CD14-positive monocyte (primary cell): Measurements from ENCODE around the gene TMEM243. TPM values are rescaled to one million over a fixed set of nuclear protein-coding genes. Genes with fewer than 3 reads are reported as not detected.
A peak's percentile ranks its signal among the peaks of the same experiment; 100 is the strongest.

Source experiments
- DNase-seq, 3 donors: peaks; one replicate each; pipeline ENCODE4 v3.0.0-alpha.2; 2011 to 2022
- H2AFZ ChIP-seq: 2 replicates; pipeline ENCODE4 v1.6.0; 2012; ENCODE audit warnings: mild to moderate bottlenecking, low read depth, low read length, inconsistent platforms; ENCODE audit not compliant: insufficient read depth, poor library complexity, severe bottlenecking
- H3K27ac ChIP-seq, 2 donors: 1 replicate in 1 of 2; 2 replicates in 1 of 2; pipeline ENCODE4 v1.5.1; 2012 to 2013; ENCODE audit warnings: low read length in 2 of 2, control low read depth in 1 of 2, inconsistent platforms in 1 of 2, low read depth in 1 of 2, mild to moderate bottlenecking in 1 of 2
- H3K27me3 ChIP-seq, 2 donors: one replicate each; pipeline versions ENCODE4 v1.6.0 to v1.6.1; 2011 to 2013; ENCODE audit warnings: low read length in 2 of 2; ENCODE audit not compliant: control insufficient read depth in 2 of 2, insufficient read depth in 2 of 2
- H3K36me3 ChIP-seq, 2 donors: replicated peaks in 1 of 2; 1 replicate in 1 of 2; 2 replicates in 1 of 2; pipeline versions ENCODE4 v1.5.1 to v1.6.1; 2012 to 2013; ENCODE audit warnings: low read length in 2 of 2, control low read depth in 1 of 2, inconsistent platforms in 1 of 2, mild to moderate bottlenecking in 1 of 2; ENCODE audit not compliant: insufficient read depth in 2 of 2, control insufficient read depth in 1 of 2
- H3K4me1 ChIP-seq, 2 donors: 1 replicate in 1 of 2; 2 replicates in 1 of 2; pipeline versions ENCODE4 v1.5.1 to v1.6.1; 2012 to 2013; ENCODE audit warnings: low read length in 2 of 2, control low read depth in 1 of 2, inconsistent platforms in 1 of 2, mild to moderate bottlenecking in 1 of 2, moderate library complexity in 1 of 2; ENCODE audit not compliant: insufficient read depth in 2 of 2, control insufficient read depth in 1 of 2
- H3K4me2 ChIP-seq: replicated peaks from 2 replicates; pipeline ENCODE3; 2012; ENCODE audit warnings: low read length, moderate library complexity, mild to moderate bottlenecking; ENCODE audit not compliant: poor library complexity, severe bottlenecking; ENCODE audit errors: extremely low read depth
- H3K4me3 ChIP-seq, 3 experiments: fragments of 200-600 bp in 1 of 3; sonication (generic) in 1 of 3; replicated peaks in 1 of 3; 1 replicate in 2 of 3; 2 replicates in 1 of 3; pipeline ENCODE4 v1.5.1; 2011 to 2013; ENCODE audit warnings: low read length in 3 of 3, mild to moderate bottlenecking in 3 of 3, control low read depth in 2 of 3, low read depth in 2 of 3, inconsistent platforms in 1 of 3, moderate library complexity in 1 of 3
- H3K79me2 ChIP-seq: 2 replicates; pipeline ENCODE4 v1.6.0; 2012; ENCODE audit warnings: mild to moderate bottlenecking, control low read depth, inconsistent platforms, low read length, moderate library complexity; ENCODE audit not compliant: insufficient read depth
- H3K9ac ChIP-seq: 2 replicates; pipeline ENCODE4 v1.6.0; 2017; ENCODE audit warnings: low read length, mild to moderate bottlenecking; ENCODE audit not compliant: insufficient read depth, poor library complexity, severe bottlenecking
- H3K9me3 ChIP-seq, 2 donors: replicated peaks in 1 of 2; 1 replicate in 1 of 2; 2 replicates in 1 of 2; pipeline versions ENCODE4 v1.5.1 to v1.6.1; 2012 to 2013; ENCODE audit warnings: low read length in 2 of 2, control low read depth in 1 of 2; ENCODE audit not compliant: control insufficient read depth in 1 of 2, insufficient read depth in 1 of 2
- H4K20me1 ChIP-seq: 2 replicates; pipeline ENCODE4 v1.6.0; 2012; ENCODE audit warnings: mild to moderate bottlenecking, low read length, control low read depth, moderate library complexity; ENCODE audit not compliant: insufficient read depth
- H3K27ac Mint-ChIP-seq, 7 donors: one replicate each; pipeline ENCODE4 v1.8.0; 2020; ENCODE audit warnings: mild to moderate bottlenecking in 7 of 7, mixed read lengths in 7 of 7, moderate library complexity in 6 of 7, inconsistent platforms in 2 of 7
- H3K27me3 Mint-ChIP-seq, 3 donors: one replicate each; pipeline ENCODE4 v1.8.0; 2021 to 2022; ENCODE audit warnings: low read depth in 3 of 3, mild to moderate bottlenecking in 3 of 3, mixed read lengths in 3 of 3, moderate library complexity in 3 of 3, inconsistent platforms in 1 of 3
- H3K36me3 Mint-ChIP-seq, 2 donors: one replicate each; pipeline ENCODE4 v1.8.0; 2020; ENCODE audit warnings: mixed read lengths in 2 of 2, inconsistent platforms in 1 of 2, mild to moderate bottlenecking in 1 of 2
- H3K4me1 Mint-ChIP-seq: one replicate; pipeline ENCODE4 v1.8.0; 2020; ENCODE audit warnings: mild to moderate bottlenecking, mixed read lengths
- H3K4me3 Mint-ChIP-seq, 2 donors: one replicate each; pipeline ENCODE4 v1.8.0; 2020; ENCODE audit warnings: mild to moderate bottlenecking in 2 of 2, mixed read lengths in 2 of 2, moderate library complexity in 1 of 2
- H3K9me3 Mint-ChIP-seq, 7 donors: one replicate each; pipeline ENCODE4 v1.8.0; 2020 to 2022; ENCODE audit warnings: mixed read lengths in 7 of 7, mild to moderate bottlenecking in 6 of 7, moderate library complexity in 6 of 7, inconsistent platforms in 2 of 7
- CTCF ChIP-seq: fragments of 200-600 bp; IDR thresholded peaks from one replicate; pipeline ENCODE4 v1.8.0; 2022; ENCODE audit warnings: antibody characterized with exemption, mild to moderate bottlenecking
- WGBS: methylation state at CpG from one replicate; pipeline ENCODE4 v1.1.5; 2013; ENCODE audit warnings: missing lambda C conversion rate; ENCODE audit not compliant: insufficient coverage; 5-methylcytosine and 5-hydroxymethylcytosine counted together
- intact Hi-C, 2 donors: fragments of 100-400 bp; cut with micrococcal nuclease; formaldehyde crosslinking; loops; one replicate each; pipeline versions ENCODE4 v1.15.0 to v1.15.1; 2023
- polyA plus RNA-seq, 3 donors: library from polyadenylated mRNA; depleted of rRNA in 1 of 3; unstranded in 2 of 3; stranded (reverse) in 1 of 3; fragments of 300-500 nt in 2 of 3; fragments of >200 nt in 1 of 3; fragmentation: Illumina TruSeq in 2 of 3; gene quantifications; 1 replicate in 2 of 3; 2 replicates in 1 of 3; pipeline ENCODE4 v1.2.3, GENCODE V29; 2012 to 2021

The TMEM243 gene
- polyA plus RNA-seq, 3 donors = 24.9 to 43.8 (median 30.8) TPM

GRCh38 chr7:87213252-87213651 lies 6.3 kb downstream of the TMEM243 start:
- peaks cover 100% of the 10 kb centered on the region for H3K79me2 ChIP-seq
- DNase-seq = no peak
- H3K4me3 ChIP-seq = no peak overlapping the region
- peaks cover 100% of the 10 kb centered on the region for H4K20me1 ChIP-seq
- Mint-ChIP-seq H3K27me3 (no peaks in the 10 kb centered on the region), H3K36me3 (peaks cover 7 to 20% of the 10 kb centered on the region in 2 donors), H3K4me1 (peaks cover 44% of the 10 kb centered on the region), H3K9me3 (peaks cover 0 to 6% (median 0%) of the 10 kb centered on the region in 7 donors), H3K27ac (peak overlapping the region in 2 of 7 donors; percentile 3 to 87), H3K4me3 (no peak overlapping the region)
- peaks cover 21 to 33% of the 10 kb centered on the region in 2 donors for H3K4me1 ChIP-seq
- H3K4me2 ChIP-seq = no peak overlapping the region
- H3K36me3 ChIP-seq = peaks cover 5 to 9% of the 10 kb centered on the region in 2 donors
- 100% methylated on average over 1 of the region's 1 CpG for WGBS
- TF ChIP-seq CTCF = no peak
- no peak overlapping the region for H2AFZ ChIP-seq
- no peaks in the 10 kb centered on the region for H3K27me3 ChIP-seq
- intact Hi-C loops = loop anchor here (10.0 kb wide), 1 partner anchor 58 kb away; the partner anchor contains the start of gene DMTF1 (in 2 of the 2)
- no peak overlapping the region for H3K9ac ChIP-seq
- H3K9me3 ChIP-seq = no peaks in the 10 kb centered on the region
- peak overlapping the region in 1 of 2 donors; percentile 58 for H3K27ac ChIP-seq

- intact Hi-C loops = loop anchor here (10.0 kb wide), 1 partner anchor 58 kb away; the partner anchor contains the start of gene DMTF1 (in 2 of the 2)
- Mint-ChIP-seq H3K27ac (peak overlapping the region in 2 of 7 donors; percentile 58 to 87), H3K4me1 (peaks cover 36% of the 10 kb centered on the region), H3K4me3 (no peak overlapping the region), H3K27me3 (no peaks in the 10 kb centered on the region), H3K36me3 (peaks cover 13 to 25% of the 10 kb centered on the region in 2 donors), H3K9me3 (peaks cover 0 to 10% (median 2%) of the 10 kb centered on the region in 7 donors)
- H3K27me3 ChIP-seq = no peaks in the 10 kb centered on the region
- H3K9ac ChIP-seq = no peak overlapping the region
- no CpG with 5 or more reads among the region's 1 CpG for WGBS
- peaks cover 13 to 26% of the 10 kb centered on the region in 2 donors for H3K4me1 ChIP-seq
- peaks cover 100% of the 10 kb centered on the region for H4K20me1 ChIP-seq
- no peak overlapping the region for H2AFZ ChIP-seq
- TF ChIP-seq CTCF = no peak
- H3K9me3 ChIP-seq = no peaks in the 10 kb centered on the region
- H3K79me2 ChIP-seq = peaks cover 97% of the 10 kb centered on the region
- H3K4me2 ChIP-seq = peak overlapping the region; percentile 5
- H3K27ac ChIP-seq = peak overlapping the region in 1 of 2 donors; percentile 58
- no peak overlapping the region for H3K4me3 ChIP-seq
- DNase-seq = peak in 1 of 3 donors; percentile 7
- H3K36me3 ChIP-seq = peaks cover 5 to 9% of the 10 kb centered on the region in 2 donors
Observed at GRCh38 chr7:87212498-87212897, 7.0 kb downstream of the TMEM243 start.
